ENCODE measurements around the gene TEX10. TPM values are rescaled to one million over a fixed set of nuclear protein-coding genes. Genes with fewer than 3 reads are reported as not detected.

TEX10 gene
- total and polyA plus RNA-seq, 2 of the 4 experiments (the other 2 are of a cell fraction) = 16.2 to 43.9 TPM

- intact Hi-C loops (cut with micrococcal nuclease) (no loop called here), dilution Hi-C loops (cut with HindIII; ENCODE audit: low sequenced_read_pairs, unreplicated experiment) (no loop called here), in situ Hi-C loops (cut with MboI; ENCODE audit: low sequenced_read_pairs) (no loop called here)
- no peak for ATAC-seq (ENCODE audit: low read depth)
- H3K56ac ChIP-seq (ENCODE audit: extremely low read depth, insufficient read depth, low read length) = no peak overlapping the region
- H3K9ac ChIP-seq (ENCODE audit: low read depth, low read length) = no peak overlapping the region
- H2BK15ac ChIP-seq (ENCODE audit: low read depth, low read length) = no peak overlapping the region
- H3K27ac ChIP-seq (ENCODE audit: insufficient read depth, low read length) = no peak overlapping the region
- H3K4me3 ChIP-seq (ENCODE audit: insufficient read depth, low read depth, low read length) = no peak overlapping the region
- H3K79me1 ChIP-seq (ENCODE audit: low read depth in 1 of 2, low read length in 2 of 2) = no peaks in the 10 kb centered on the region
- WGBS, 2 experiments (ENCODE audit: extremely low coverage in 2 of 2, insufficient read length in 1 of 2) = 100% methylated on average over 4 of the region's 8 CpGs; no CpG with 5 or more reads in 1 of the 2 experiments
- H4K91ac ChIP-seq (ENCODE audit: insufficient read depth, low read depth, low read length) = no peak overlapping the region
- H2BK20ac ChIP-seq (ENCODE audit: low read depth, low read length) = no peak overlapping the region
- no peaks in the 10 kb centered on the region for H3K9me1 ChIP-seq (ENCODE audit: insufficient read depth, low read length)
- no peak overlapping the region for H2BK120ac ChIP-seq (ENCODE audit: low read depth, low read length)
- ChIA-PET CTCF (no interaction called here), POLR2A (ENCODE audit: unreplicated experiment) (no interaction called here)
- no peak overlapping the region for H2AFZ ChIP-seq (replicated peaks; ENCODE audit: low read length, poor library complexity)
- H2AK5ac ChIP-seq (ENCODE audit: low read depth, low read length) = no peak overlapping the region
- no peak overlapping the region for H3K4ac ChIP-seq (ENCODE audit: low read depth, low read length)
- TF ChIP-seq MAZ (IDR thresholded peaks at IDR 0.05; ENCODE audit: borderline replicate concordance, low read depth, low read length) = no peak
- no peaks in the 10 kb centered on the region for H4K20me1 ChIP-seq (ENCODE audit: insufficient read depth, low read length)
- no peaks in the 10 kb centered on the region for H3K36me3 ChIP-seq (ENCODE audit: control insufficient read depth, insufficient read depth, low read length)
- H4K8ac ChIP-seq (ENCODE audit: low read depth in 2 of 2, low read length in 2 of 2) = no peak overlapping the region
- no TSS peak for BruUV-seq (replicated peaks)
- H4K5ac ChIP-seq (ENCODE audit: low read depth, low read length) = no peak overlapping the region
- no peak overlapping the region for H2AK9ac ChIP-seq (replicated peaks; ENCODE audit: low read depth, low read length, poor library complexity)
- no peak overlapping the region for H3K14ac ChIP-seq (replicated peaks; ENCODE audit: low read depth, low read length)
- H3K23ac ChIP-seq (ENCODE audit: low read depth, low read length) = no peak overlapping the region
- no peaks in the 10 kb centered on the region for H3K27me3 ChIP-seq (ENCODE audit: control insufficient read depth, insufficient read depth, low read length)
- no peak overlapping the region for H2BK5ac ChIP-seq (ENCODE audit: low read depth, low read length, poor library complexity, severe bottlenecking)
- H3K4me1 ChIP-seq (ENCODE audit: control insufficient read depth, insufficient read depth, low read length) = no peaks in the 10 kb centered on the region
- no peak overlapping the region for H3K18ac ChIP-seq (ENCODE audit: low read depth, low read length)
- no peak overlapping the region for H3K4me2 ChIP-seq (ENCODE audit: low read depth, low read length)
- no peak for DNase-seq
- no peaks in the 10 kb centered on the region; the same call in 1 of the 2 replicates for H3K9me3 ChIP-seq (ENCODE audit: control insufficient read depth, insufficient read depth, low read length)
These were observed 11.3 kb upstream of the TEX10 start for GRCh38 chr9:100364013-100364412.

Measured in IMR-90 (cell line).